Activated gamma-delta T cell (primary cell): ENCODE results near the gene KANSL3.
"Not testable (repeated sequence)": the region's sequence is repeated elsewhere in the genome, so short reads cannot be mapped to it uniquely, and the experiment has no call there.

Source experiments
- DNase-seq: peaks from one replicate; lab custom pipeline; 2025; lab: John Stamatoyannopoulos, UW
- total RNA-seq, 2 donors: gene quantifications; one replicate each; lab custom pipeline; 2026; lab: John Stamatoyannopoulos, UW

The KANSL3 gene
- total RNA-seq = 167 to 170 reads per million in 2 donors

- peak; percentile 80 for DNase-seq
Measured at GRCh38 chr2:96638144-96639121, at the start of gene KANSL3. KANSL3 (minus strand) TSS chr2:96638312; CDS start chr2:96637135, 1,177 bp downstream.

- no peak for DNase-seq
Measured at GRCh38 chr2:96687266-96687665, 49.2 kb upstream of the KANSL3 start.

- DNase-seq = no peak
Measured at GRCh38 chr2:96685577-96686459, 47.7 kb upstream of the KANSL3 start.

- no peak for DNase-seq
Measured at GRCh38 chr2:96684883-96685576, 46.9 kb upstream of the KANSL3 start.

- DNase-seq = no peak
Measured at GRCh38 chr2:96683972-96684820, 46.1 kb upstream of the KANSL3 start.

GRCh38 chr2:96683307-96683706 is 45.2 kb upstream of the KANSL3 start:
- DNase-seq = no peak

- DNase-seq = no peak
Measured at GRCh38 chr2:96681540-96681939, 43.4 kb upstream of the KANSL3 start.

- no peak for DNase-seq
Measured at GRCh38 chr2:96680561-96681141, 42.5 kb upstream of the KANSL3 start.

- DNase-seq = no peak
Measured at GRCh38 chr2:96679848-96680247, 41.7 kb upstream of the KANSL3 start.

GRCh38 chr2:96669539-96670215 is 31.6 kb upstream of the KANSL3 start:
- no peak for DNase-seq

GRCh38 chr2:96668771-96669170 is 30.7 kb upstream of the KANSL3 start:
- DNase-seq = no peak

- DNase-seq = not testable (repeated sequence)
Measured at GRCh38 chr2:96665717-96666116, 27.6 kb upstream of the KANSL3 start.

GRCh38 chr2:96665083-96665569 is 27.0 kb upstream of the KANSL3 start:
- no peak for DNase-seq

GRCh38 chr2:96664366-96664925 is 26.3 kb upstream of the KANSL3 start:
- no peak for DNase-seq

- DNase-seq = no peak
Measured at GRCh38 chr2:96663829-96664228, 25.7 kb upstream of the KANSL3 start.

GRCh38 chr2:96663177-96663576 is 25.1 kb upstream of the KANSL3 start:
- DNase-seq = no peak

- DNase-seq = no peak
Measured at GRCh38 chr2:96662360-96662759, 24.2 kb upstream of the KANSL3 start.

GRCh38 chr2:96661324-96661723 is 23.2 kb upstream of the KANSL3 start:
- no peak for DNase-seq

GRCh38 chr2:96656540-96656939 is 18.4 kb upstream of the KANSL3 start:
- no peak for DNase-seq
